Effector memory CD4-positive, alpha-beta T cell (primary cell): ENCODE measurements around the gene WDR72.
"Not testable (repeated sequence)": the region's sequence is repeated elsewhere in the genome, so short reads cannot be mapped to it uniquely, and the experiment has no call there.

Experiments
- DNase-seq, 3 donors: peaks; one replicate each; pipeline ENCODE4 v3.0.0-alpha.2; 2020
- H3K27ac ChIP-seq: 2 replicates; pipeline ENCODE4 v1.7.0; 2013; ENCODE audit warnings: mild to moderate bottlenecking, low read length, moderate library complexity; ENCODE audit not compliant: insufficient read depth, poor library complexity, severe bottlenecking
- H3K27me3 ChIP-seq: replicated peaks from 2 replicates; pipeline ENCODE4 v1.7.0; 2013; ENCODE audit warnings: mild to moderate bottlenecking, low read length; ENCODE audit not compliant: insufficient read depth, control insufficient read depth, poor library complexity, severe bottlenecking
- H3K36me3 ChIP-seq: 2 replicates; pipeline ENCODE4 v1.7.0; 2013; ENCODE audit warnings: mild to moderate bottlenecking, low read length, moderate library complexity; ENCODE audit not compliant: control insufficient read depth, insufficient read depth
- H3K4me1 ChIP-seq: 2 replicates; pipeline ENCODE4 v1.7.0; 2013; ENCODE audit warnings: low read length, mild to moderate bottlenecking; ENCODE audit not compliant: control insufficient read depth, insufficient read depth, poor library complexity, severe bottlenecking
- H3K4me3 ChIP-seq: 2 replicates; pipeline ENCODE4 v1.7.0; 2013; ENCODE audit warnings: low read length, low read depth, mild to moderate bottlenecking; ENCODE audit not compliant: insufficient read depth, poor library complexity, severe bottlenecking
- H3K9me3 ChIP-seq: 2 replicates; pipeline ENCODE4 v1.7.0; 2013; ENCODE audit warnings: mild to moderate bottlenecking, low read length, moderate library complexity; ENCODE audit not compliant: control insufficient read depth

The WDR72 gene

GRCh38 chr15:53710906-53711305 lies 48.6 kb downstream of the WDR72 start:
- no peaks in the 10 kb centered on the region for H3K4me1 ChIP-seq
- no peaks in the 10 kb centered on the region for H3K36me3 ChIP-seq
- H3K27ac ChIP-seq, result no peak overlapping the region
- H3K4me3 ChIP-seq, result no peak overlapping the region
- H3K9me3 ChIP-seq, result no peaks in the 10 kb centered on the region
- DNase-seq, result no peak
- H3K27me3 ChIP-seq, result no peaks in the 10 kb centered on the region

- Histone ChIP-seq H3K27ac (no peak overlapping the region), H3K4me3 (no peak overlapping the region), H3K9me3 (no peaks in the 10 kb centered on the region), H3K27me3 (no peaks in the 10 kb centered on the region), H3K4me1 (no peaks in the 10 kb centered on the region), H3K36me3 (no peaks in the 10 kb centered on the region)
- DNase-seq, result no peak
These were observed 49.6 kb downstream of the WDR72 start for GRCh38 chr15:53709821-53710220.

GRCh38 chr15:53695365-53695764 lies 64.1 kb downstream of the WDR72 start:
- Histone ChIP-seq H3K27ac (no peak overlapping the region), H3K9me3 (no peaks in the 10 kb centered on the region), H3K36me3 (no peaks in the 10 kb centered on the region), H3K27me3 (no peaks in the 10 kb centered on the region), H3K4me3 (no peak overlapping the region), H3K4me1 (no peaks in the 10 kb centered on the region)
- no peak for DNase-seq

GRCh38 chr15:53694476-53694874 lies 65.0 kb downstream of the WDR72 start:
- Histone ChIP-seq H3K27ac (no peak overlapping the region), H3K9me3 (no peaks in the 10 kb centered on the region)

GRCh38 chr15:53693729-53694475 lies 65.6 kb downstream of the WDR72 start:
- H3K9me3 ChIP-seq, result no peaks in the 10 kb centered on the region
- DNase-seq, result no peak
- H3K4me3 ChIP-seq, result no peak overlapping the region
- H3K27me3 ChIP-seq, result no peaks in the 10 kb centered on the region
- H3K36me3 ChIP-seq, result no peaks in the 10 kb centered on the region
- no peaks in the 10 kb centered on the region for H3K4me1 ChIP-seq
- no peak overlapping the region for H3K27ac ChIP-seq

More at GRCh38 chr15:53694476-53694874, 65.0 kb downstream of the WDR72 start:
- H3K27me3 ChIP-seq, result no peaks in the 10 kb centered on the region
- H3K36me3 ChIP-seq, result no peaks in the 10 kb centered on the region
- DNase-seq, result no peak
- no peak overlapping the region for H3K4me3 ChIP-seq
- H3K4me1 ChIP-seq, result no peaks in the 10 kb centered on the region

- H3K36me3 ChIP-seq, H3K27me3 ChIP-seq, H3K4me3 ChIP-seq, H3K9me3 ChIP-seq, DNase-seq, H3K4me1 ChIP-seq, H3K27ac ChIP-seq: not testable (repeated sequence)
These were observed 75.3 kb downstream of the WDR72 start for GRCh38 chr15:53684162-53684561.

GRCh38 chr15:53681056-53681455 lies 78.4 kb downstream of the WDR72 start:
- no peaks in the 10 kb centered on the region for H3K36me3 ChIP-seq
- H3K27ac ChIP-seq, result no peak overlapping the region
- no peaks in the 10 kb centered on the region for H3K27me3 ChIP-seq
- no peaks in the 10 kb centered on the region for H3K4me1 ChIP-seq
- H3K9me3 ChIP-seq, result no peaks in the 10 kb centered on the region
- no peak overlapping the region for H3K4me3 ChIP-seq
- no peak for DNase-seq

- DNase-seq, result no peak
- no peaks in the 10 kb centered on the region for H3K27me3 ChIP-seq
- no peaks in the 10 kb centered on the region for H3K4me1 ChIP-seq
- H3K36me3 ChIP-seq, result no peaks in the 10 kb centered on the region
- no peak overlapping the region for H3K4me3 ChIP-seq
- H3K27ac ChIP-seq, result no peak overlapping the region
- H3K9me3 ChIP-seq, result no peaks in the 10 kb centered on the region
These were observed 83.6 kb downstream of the WDR72 start for GRCh38 chr15:53675832-53676231.

GRCh38 chr15:53671545-53671944 lies 87.9 kb downstream of the WDR72 start:
- no peaks in the 10 kb centered on the region for H3K4me1 ChIP-seq
- H3K27ac ChIP-seq, result no peak overlapping the region
- no peaks in the 10 kb centered on the region for H3K36me3 ChIP-seq
- no peak for DNase-seq
- H3K27me3 ChIP-seq, result no peaks in the 10 kb centered on the region
- no peak overlapping the region for H3K4me3 ChIP-seq
- H3K9me3 ChIP-seq, result no peaks in the 10 kb centered on the region

GRCh38 chr15:53670701-53671100 lies 88.8 kb downstream of the WDR72 start:
- H3K27me3 ChIP-seq, result no peaks in the 10 kb centered on the region
- H3K4me3 ChIP-seq, result no peak overlapping the region
- no peaks in the 10 kb centered on the region for H3K4me1 ChIP-seq
- no peak overlapping the region for H3K27ac ChIP-seq
- DNase-seq, result no peak
- no peaks in the 10 kb centered on the region for H3K9me3 ChIP-seq
- H3K36me3 ChIP-seq, result no peaks in the 10 kb centered on the region
